HG02623 (cell line): ENCODE data around the gene SH2D3C.
A peak's percentile ranks its signal among the peaks of the same experiment; 100 is the strongest.

ENCODE experiments used
- ATAC-seq: cut with Tn5 transposase; IDR thresholded peaks from one replicate; pipeline ENCODE4 v1.9.1; 2021; ENCODE audit warnings: moderate library complexity; ENCODE audit not compliant: unreplicated experiment

The SH2D3C gene

GRCh38 chr9:127722055-127722745 is 56.3 kb downstream of the SH2D3C start:
- no peak for ATAC-seq

- no peak for ATAC-seq
These were observed 57.1 kb downstream of the SH2D3C start for GRCh38 chr9:127721391-127721821.

- no peak for ATAC-seq
These were observed 57.6 kb downstream of the SH2D3C start for GRCh38 chr9:127720865-127721227.

GRCh38 chr9:127720031-127720864 is 58.2 kb downstream of the SH2D3C start:
- ATAC-seq, result no peak

- ATAC-seq, result no peak
These were observed 60.7 kb downstream of the SH2D3C start for GRCh38 chr9:127717766-127718165.

- ATAC-seq, result no peak
These were observed 62.1 kb downstream of the SH2D3C start for GRCh38 chr9:127716412-127716811.

- ATAC-seq, result peak; percentile 93
These were observed 62.8 kb downstream of the SH2D3C start, which contains the start of the genes PTRH1 and TTC16 for GRCh38 chr9:127715470-127716337. Gene PTRH1 (minus strand): TSS chr9:127715663. CDS start chr9:127715639, 24 bp downstream. Gene TTC16 (plus strand): TSS chr9:127716079. CDS start chr9:127716146, 67 bp downstream.

GRCh38 chr9:127714951-127715469 is 63.5 kb downstream of the SH2D3C start:
- ATAC-seq, result no peak

- ATAC-seq, result no peak
These were observed 64.3 kb downstream of the SH2D3C start for GRCh38 chr9:127714020-127714750.

GRCh38 chr9:127712867-127713266 is 65.6 kb downstream of the SH2D3C start:
- ATAC-seq, result no peak

GRCh38 chr9:127712371-127712770 is 66.1 kb downstream of the SH2D3C start:
- no peak for ATAC-seq

- no peak for ATAC-seq
These were observed 66.6 kb downstream of the SH2D3C start for GRCh38 chr9:127711831-127712274.

- no peak for ATAC-seq
These were observed 67.2 kb downstream of the SH2D3C start for GRCh38 chr9:127711226-127711701.

- no peak for ATAC-seq
These were observed 68.2 kb downstream of the SH2D3C start for GRCh38 chr9:127710204-127710783.

- ATAC-seq, result no peak
These were observed 69.4 kb downstream of the SH2D3C start for GRCh38 chr9:127708952-127709587.

GRCh38 chr9:127707766-127708165 is 70.7 kb downstream of the SH2D3C start:
- ATAC-seq, result no peak

GRCh38 chr9:127706836-127707241 is 71.6 kb downstream of the SH2D3C start, which contains the start of gene CFAP157:
Gene CFAP157 (plus strand): TSS chr9:127706988. CDS start chr9:127707032, 44 bp downstream.
- no peak for ATAC-seq

- ATAC-seq, result no peak
These were observed 72.7 kb downstream of the SH2D3C start for GRCh38 chr9:127705577-127706379.
